ENCODE data around the gene ACKR4. TPM values are rescaled to one million over a fixed set of nuclear protein-coding genes. Genes with fewer than 3 reads are reported as not detected.

Gene ACKR4
- total RNA-seq, 4 donors from 2014 or later: 1.4 to 3.2 (median 2.8) TPM; not detected in 1

- DNase-seq (ENCODE audit: low spot score) (no peak), ATAC-seq (ENCODE audit: low FRiP score) (no peak)
- no peak for TF ChIP-seq CTCF (IDR thresholded peaks at IDR 0.05)
Measured at GRCh38 chr3:132569153-132569552, 27.9 kb upstream of the ACKR4 start.

- no peak for ATAC-seq (ENCODE audit: low FRiP score)
- no peak for TF ChIP-seq CTCF (IDR thresholded peaks at IDR 0.05)
- DNase-seq (ENCODE audit: low spot score): no peak
Measured at GRCh38 chr3:132569580-132569979, 27.5 kb upstream of the ACKR4 start.

- ATAC-seq (ENCODE audit: low FRiP score) (no peak), DNase-seq (ENCODE audit: low spot score) (no peak)
- no peak for TF ChIP-seq CTCF (IDR thresholded peaks at IDR 0.05)
Measured at GRCh38 chr3:132570016-132570415, 27.1 kb upstream of the ACKR4 start.

- no peak for TF ChIP-seq CTCF (IDR thresholded peaks at IDR 0.05)
- ATAC-seq (ENCODE audit: low FRiP score): no peak
- no peak for DNase-seq (ENCODE audit: low spot score)
Measured at GRCh38 chr3:132573797-132574211, 23.3 kb upstream of the ACKR4 start.

- TF ChIP-seq CTCF (IDR thresholded peaks at IDR 0.05): no peak
- ATAC-seq (ENCODE audit: low FRiP score) (no peak), DNase-seq (ENCODE audit: low spot score) (no peak)
Measured at GRCh38 chr3:132587401-132587800, 9.7 kb upstream of the ACKR4 start.

GRCh38 chr3:132592216-132592615 lies 4.9 kb upstream of the ACKR4 start:
- ATAC-seq (ENCODE audit: low FRiP score): no peak
- no peak for TF ChIP-seq CTCF (IDR thresholded peaks at IDR 0.05)
- DNase-seq (ENCODE audit: low spot score): no peak

- ATAC-seq (ENCODE audit: low FRiP score) (no peak), DNase-seq (ENCODE audit: low spot score) (no peak)
- TF ChIP-seq CTCF (IDR thresholded peaks at IDR 0.05): no peak
Measured at GRCh38 chr3:132593241-132593946, 3.7 kb upstream of the ACKR4 start.

Data from omental fat pad (tissue), 4 donors.